IMR-90 (cell line): Measurements from ENCODE around the gene ARAP3. TPM values are rescaled to one million over a fixed set of nuclear protein-coding genes. Genes with fewer than 3 reads are reported as not detected.
A peak's percentile ranks its signal among the peaks of the same experiment; 100 is the strongest.

Experiments
- ATAC-seq: fragments of 200-7000 bp; cut with Tn5 transposase; 2 replicates; pipeline ENCODE4 v1.9.1; 2020; ENCODE audit warnings: low read depth, mild to moderate bottlenecking, moderate library complexity
- Bru-seq: library from RNA; stranded (reverse); fragments of 400-500 nt; gene quantifications from one replicate; lab custom pipeline; 2021; lab: Mats Ljungman, UMichigan
- BruChase-seq, 2 experiments: library from RNA; stranded (reverse); fragments of 400-500 nt; gene quantifications; one replicate each; lab custom pipeline; 2021; lab: Mats Ljungman, UMichigan
- BruUV-seq: library from RNA; stranded (reverse); fragments of 400-500 nt; replicated peaks from 2 replicates; lab custom pipeline; 2021; lab: Mats Ljungman, UMichigan
- CTCF ChIA-PET: fragments of 300-600 bp; formaldehyde crosslinking; extraction: SDS; loops from one replicate; lab custom pipeline; 2021; ENCODE audit warnings: antibody characterized with exemption; lab: Yijun Ruan, JAX
- POLR2A ChIA-PET: fragments of 300-600 bp; sonication (Branson Sonifier 250); formaldehyde crosslinking; loops from one replicate; lab custom pipeline; 2022; ENCODE audit warnings: antibody characterized with exemption; ENCODE audit not compliant: unreplicated experiment; lab: Charles Lee
- DNase-seq: peaks from one replicate; pipeline ENCODE4 v3.0.0; 2013
- H2AFZ ChIP-seq: replicated peaks from 2 replicates; pipeline ENCODE3; 2013; ENCODE audit warnings: low read length, mild to moderate bottlenecking; ENCODE audit not compliant: poor library complexity
- H2AK5ac ChIP-seq: 2 replicates; pipeline ENCODE4 v1.6.1; 2013; ENCODE audit warnings: low read depth, low read length, inconsistent platforms
- H2AK9ac ChIP-seq: replicated peaks from 2 replicates; pipeline ENCODE3; 2013; ENCODE audit warnings: mild to moderate bottlenecking, low read depth, low read length, moderate library complexity; ENCODE audit not compliant: poor library complexity
- H2BK120ac ChIP-seq: 2 replicates; pipeline ENCODE4 v1.6.1; 2013; ENCODE audit warnings: low read depth, low read length, inconsistent platforms
- H2BK15ac ChIP-seq: 3 replicates; pipeline ENCODE4 v1.6.1; 2013; ENCODE audit warnings: low read depth, low read length, inconsistent platforms
- H2BK20ac ChIP-seq: 2 replicates; pipeline ENCODE4 v1.6.1; 2013; ENCODE audit warnings: low read depth, mild to moderate bottlenecking, inconsistent platforms, low read length, moderate library complexity
- H2BK5ac ChIP-seq: 2 replicates; pipeline ENCODE4 v1.6.1; 2013; ENCODE audit warnings: mild to moderate bottlenecking, low read depth, low read length, inconsistent platforms; ENCODE audit not compliant: poor library complexity, severe bottlenecking
- H3K14ac ChIP-seq: replicated peaks from 2 replicates; pipeline ENCODE4 v1.6.1; 2013; ENCODE audit warnings: low read depth, low read length, inconsistent platforms
- H3K18ac ChIP-seq: 2 replicates; pipeline ENCODE4 v1.6.1; 2013; ENCODE audit warnings: low read depth, low read length, control low read depth
- H3K23ac ChIP-seq: 2 replicates; pipeline ENCODE4 v1.6.1; 2013; ENCODE audit warnings: low read depth, low read length, inconsistent platforms
- H3K27ac ChIP-seq: 2 replicates; pipeline ENCODE4 v1.5.1; 2013; ENCODE audit warnings: mild to moderate bottlenecking, control low read depth, low read length; ENCODE audit not compliant: insufficient read depth
- H3K27me3 ChIP-seq: 2 replicates; pipeline ENCODE4 v1.6.1; 2013; ENCODE audit warnings: low read length; ENCODE audit not compliant: control insufficient read depth, insufficient read depth
- H3K36me3 ChIP-seq: 2 replicates; pipeline ENCODE4 v1.6.1; 2013; ENCODE audit warnings: low read length, mixed read lengths; ENCODE audit not compliant: control insufficient read depth, insufficient read depth
- H3K4ac ChIP-seq: 2 replicates; pipeline ENCODE4 v1.6.1; 2013; ENCODE audit warnings: low read depth, low read length, inconsistent platforms
- H3K4me1 ChIP-seq: 2 replicates; pipeline ENCODE4 v1.6.1; 2013; ENCODE audit warnings: low read length, mixed read lengths; ENCODE audit not compliant: control insufficient read depth, insufficient read depth
- H3K4me2 ChIP-seq: 2 replicates; pipeline ENCODE4 v1.6.1; 2013; ENCODE audit warnings: low read depth, mild to moderate bottlenecking, control low read depth, low read length, moderate library complexity
- H3K4me3 ChIP-seq: 2 replicates; pipeline ENCODE4 v1.5.1; 2013; ENCODE audit warnings: low read depth, mild to moderate bottlenecking, control low read depth, low read length, moderate library complexity; ENCODE audit not compliant: insufficient read depth
- H3K56ac ChIP-seq: 2 replicates; pipeline ENCODE4 v1.6.1; 2013; ENCODE audit warnings: low read length, inconsistent platforms; ENCODE audit not compliant: insufficient read depth; ENCODE audit errors: extremely low read depth
- H3K79me1 ChIP-seq, 2 experiments: 2 replicates each; pipeline ENCODE4 v1.6.1; 2013; ENCODE audit warnings: low read length in 2 of 2, inconsistent platforms in 1 of 2, low read depth in 1 of 2
- H3K9ac ChIP-seq: 2 replicates; pipeline ENCODE4 v1.6.1; 2013; ENCODE audit warnings: low read depth, low read length, control low read depth
- H3K9me1 ChIP-seq: 2 replicates; pipeline ENCODE4 v1.6.1; 2013; ENCODE audit warnings: low read length, inconsistent platforms; ENCODE audit not compliant: insufficient read depth
- H3K9me3 ChIP-seq: 2 replicates; pipeline ENCODE4 v1.6.1; 2013; ENCODE audit warnings: low read length; ENCODE audit not compliant: control insufficient read depth, insufficient read depth
- H4K20me1 ChIP-seq: 2 replicates; pipeline ENCODE4 v1.6.1; 2013; ENCODE audit warnings: low read length, inconsistent platforms; ENCODE audit not compliant: insufficient read depth
- H4K5ac ChIP-seq: 2 replicates; pipeline ENCODE4 v1.6.1; 2013; ENCODE audit warnings: mild to moderate bottlenecking, low read depth, low read length, control low read depth
- H4K8ac ChIP-seq, 2 experiments: 2 replicates each; pipeline ENCODE4 v1.6.1; 2013; ENCODE audit warnings: low read depth in 2 of 2, low read length in 2 of 2, control low read depth in 1 of 2, inconsistent platforms in 1 of 2
- H4K91ac ChIP-seq: 2 replicates; pipeline ENCODE4 v1.6.1; 2013; ENCODE audit warnings: low read depth, low read length, inconsistent platforms; ENCODE audit not compliant: insufficient read depth
- FOS ChIP-seq: fragments of 150-350 bp; IDR thresholded peaks from 2 replicates; pipeline ENCODE4 v1.6.1; 2016; ENCODE audit warnings: low read depth, low read length
- POLR2A ChIP-seq: IDR thresholded peaks from 2 replicates; pipeline ENCODE4 v1.6.1; 2012; ENCODE audit warnings: mild to moderate bottlenecking, low read depth, low read length
- RCOR1 ChIP-seq: IDR thresholded peaks from 2 replicates; pipeline ENCODE4 v1.6.1; 2012; ENCODE audit warnings: mild to moderate bottlenecking, low read length, improper control_type of control experiment; ENCODE audit not compliant: insufficient replicate concordance
- WGBS, 2 experiments: methylation state at CpG; one replicate each; pipeline versions ENCODE4 v1.1.5 to v1.1.7; 2013; ENCODE audit warnings: missing lambda C conversion rate in 2 of 2; ENCODE audit not compliant: insufficient read length in 1 of 2; ENCODE audit errors: extremely low coverage in 2 of 2; 5-methylcytosine and 5-hydroxymethylcytosine counted together
- dilution Hi-C: fragments of 300-500 bp; cut with HindIII; formaldehyde crosslinking; loops from one replicate; pipeline ENCODE4 v1.14.3; 2018; ENCODE audit warnings: low sequenced_read_pairs; ENCODE audit not compliant: unreplicated experiment
- in situ Hi-C: fragments of 300-500 bp; cut with MboI; formaldehyde crosslinking; loops from 3 replicates; pipeline ENCODE4 v1.14.3; 2019; ENCODE audit warnings: low sequenced_read_pairs, inconsistent platforms, mixed read lengths
- intact Hi-C: fragments of 100-400 bp; cut with micrococcal nuclease; formaldehyde crosslinking; loops from 2 replicates; pipeline ENCODE4 v1.10.0; 2022
- long read RNA-seq: library from polyadenylated mRNA; unstranded; transcript quantifications from one replicate; pipeline ENCODE4 v2.0.0, GENCODE V29; 2021; ENCODE audit not compliant: unreplicated experiment
- polyA plus RNA-seq, 3 experiments: library from polyadenylated mRNA; depleted of rRNA; stranded (reverse); fragments of >200 nt; gene quantifications; 2 replicates each; pipeline ENCODE4 v1.2.3, GENCODE V29; 2012; ENCODE audit warnings: low replicate concordance in 1 of 3
- total RNA-seq: library from RNA; depleted of rRNA; stranded (reverse); fragments of >200 nt; gene quantifications from 2 replicates; pipeline ENCODE4 v1.2.3, GENCODE V29; 2012; rRNA removed
- TF ChIP-seq, protein P1 (sequence below): conservative IDR thresholded peaks from 2 replicates; pipeline ENCODE4 v1.5.1; 2012; ENCODE audit warnings: mild to moderate bottlenecking, low read depth, low read length, improper control_type of control experiment
- TF ChIP-seq, protein P2 (sequence below): fragments of 150-350 bp; IDR thresholded peaks from 2 replicates; pipeline ENCODE4 v1.6.1; 2016; ENCODE audit warnings: low read depth, mild to moderate bottlenecking, low read length, moderate library complexity, borderline replicate concordance

Gene ARAP3, protein sequence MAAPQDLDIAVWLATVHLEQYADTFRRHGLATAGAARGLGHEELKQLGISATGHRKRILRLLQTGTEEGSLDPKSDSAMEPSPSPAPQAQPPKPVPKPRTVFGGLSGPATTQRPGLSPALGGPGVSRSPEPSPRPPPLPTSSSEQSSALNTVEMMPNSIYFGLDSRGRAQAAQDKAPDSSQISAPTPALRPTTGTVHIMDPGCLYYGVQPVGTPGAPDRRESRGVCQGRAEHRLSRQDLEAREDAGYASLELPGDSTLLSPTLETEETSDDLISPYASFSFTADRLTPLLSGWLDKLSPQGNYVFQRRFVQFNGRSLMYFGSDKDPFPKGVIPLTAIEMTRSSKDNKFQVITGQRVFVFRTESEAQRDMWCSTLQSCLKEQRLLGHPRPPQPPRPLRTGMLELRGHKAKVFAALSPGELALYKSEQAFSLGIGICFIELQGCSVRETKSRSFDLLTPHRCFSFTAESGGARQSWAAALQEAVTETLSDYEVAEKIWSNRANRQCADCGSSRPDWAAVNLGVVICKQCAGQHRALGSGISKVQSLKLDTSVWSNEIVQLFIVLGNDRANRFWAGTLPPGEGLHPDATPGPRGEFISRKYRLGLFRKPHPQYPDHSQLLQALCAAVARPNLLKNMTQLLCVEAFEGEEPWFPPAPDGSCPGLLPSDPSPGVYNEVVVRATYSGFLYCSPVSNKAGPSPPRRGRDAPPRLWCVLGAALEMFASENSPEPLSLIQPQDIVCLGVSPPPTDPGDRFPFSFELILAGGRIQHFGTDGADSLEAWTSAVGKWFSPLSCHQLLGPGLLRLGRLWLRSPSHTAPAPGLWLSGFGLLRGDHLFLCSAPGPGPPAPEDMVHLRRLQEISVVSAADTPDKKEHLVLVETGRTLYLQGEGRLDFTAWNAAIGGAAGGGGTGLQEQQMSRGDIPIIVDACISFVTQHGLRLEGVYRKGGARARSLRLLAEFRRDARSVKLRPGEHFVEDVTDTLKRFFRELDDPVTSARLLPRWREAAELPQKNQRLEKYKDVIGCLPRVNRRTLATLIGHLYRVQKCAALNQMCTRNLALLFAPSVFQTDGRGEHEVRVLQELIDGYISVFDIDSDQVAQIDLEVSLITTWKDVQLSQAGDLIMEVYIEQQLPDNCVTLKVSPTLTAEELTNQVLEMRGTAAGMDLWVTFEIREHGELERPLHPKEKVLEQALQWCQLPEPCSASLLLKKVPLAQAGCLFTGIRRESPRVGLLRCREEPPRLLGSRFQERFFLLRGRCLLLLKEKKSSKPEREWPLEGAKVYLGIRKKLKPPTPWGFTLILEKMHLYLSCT (N-terminal part only)
- total RNA-seq (1.4 and 2.2 TPM in 2 replicates), polyA plus RNA-seq (2012; rRNA removed) (6.6 and 6.9 TPM in 2 replicates), Bru-seq, nascent RNA (percentile 55 among the genes with signal in this experiment), BruChase-seq, experiment 1, labeled RNA remaining after a 6-hour chase (percentile 58 among the genes with signal in this experiment), BruChase-seq, experiment 2, labeled RNA remaining after a 2-hour chase (percentile 60 among the genes with signal in this experiment)
- polyA plus RNA-seq (2012; cell fraction: cytosol; rRNA removed): 3.8 and 4.4 TPM in 2 replicates
- 24.9 and 36.4 TPM in 2 replicates for polyA plus RNA-seq (2012; cell fraction: nucleus; rRNA removed; ENCODE audit: low replicate concordance)
- long read RNA-seq, partial matches to known transcripts: 5 of 5 reads
- long read RNA-seq, other reads (novel, unspliced or antisense): 0 of 5 reads

DNA sequence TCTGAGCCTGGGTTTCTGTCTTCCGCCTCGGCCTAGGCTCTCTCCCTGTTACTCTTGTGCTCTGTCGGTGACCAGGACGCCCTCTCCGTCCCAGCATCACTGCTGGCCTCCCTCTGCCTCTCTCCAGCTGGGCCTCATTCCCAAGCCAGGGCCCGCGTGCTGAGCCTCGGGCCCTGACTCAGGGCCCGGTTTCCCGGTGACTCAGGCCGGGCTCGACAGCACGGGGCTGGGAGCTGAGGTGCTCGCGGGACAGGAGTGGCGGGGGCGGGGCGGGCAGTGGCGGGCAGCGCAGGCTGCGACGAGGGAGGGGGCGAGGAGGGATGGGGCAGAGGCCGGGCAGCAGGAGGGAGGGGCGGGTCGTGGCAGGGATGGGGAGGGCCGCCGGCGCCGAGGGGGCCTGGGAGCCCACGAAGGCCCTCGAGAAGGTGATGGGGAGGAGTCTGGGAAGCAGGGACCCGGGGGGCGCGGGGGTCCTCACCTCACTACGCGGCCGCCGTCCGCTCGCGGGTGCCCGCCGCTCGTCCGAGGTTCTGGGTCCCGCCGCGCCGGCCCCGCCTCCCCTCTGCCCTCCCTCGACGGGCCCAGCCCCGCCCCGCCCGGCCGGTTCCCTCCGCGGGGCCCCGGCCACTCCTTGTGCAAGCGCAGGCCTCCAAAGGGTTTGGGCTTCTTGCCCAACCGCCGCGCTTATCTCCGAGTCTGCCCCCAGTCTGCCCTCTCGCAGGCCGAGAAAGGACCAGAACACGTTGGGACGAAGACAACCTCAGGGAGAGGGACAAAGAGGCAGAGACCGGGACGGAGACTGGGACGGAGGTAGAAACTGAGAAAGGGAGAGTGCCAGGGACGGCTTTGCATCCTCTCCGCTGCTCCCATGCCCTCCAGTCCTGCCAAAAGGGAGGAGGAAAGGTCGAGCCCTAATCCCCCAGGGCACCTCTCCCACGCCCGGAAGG is at the start of gene ARAP3:
TSS of gene ARAP3 (minus strand) at position 536 of the 947 bp plus-strand sequence. CDS start 1,744 bp downstream, outside the sequence.
- ATAC-seq: peak; percentile 93
- Histone ChIP-seq H2AK5ac (peak within 1 kb of the TSS; percentile 95), H3K9ac (peak within 1 kb of the TSS; percentile 73), H3K79me1 (peaks cover 12 to 25% of the 10 kb centered on the region in 2 experiments), H2BK15ac (peak within 1 kb of the TSS; percentile 81; the same call in 2 of the 3 replicates), H4K91ac (peak within 1 kb of the TSS; percentile 80), H3K23ac (peak within 1 kb of the TSS; percentile 99), H2BK120ac (peak within 1 kb of the TSS; percentile 94), H4K5ac (peak within 1 kb of the TSS; percentile 91), H2AK9ac (peak within 1 kb of the TSS; percentile 99), H3K56ac (peak within 1 kb of the TSS; percentile 86), H2BK20ac (peak within 1 kb of the TSS; percentile 75), H3K4me3 (peak within 1 kb of the TSS; percentile 39), H3K4ac (peak within 1 kb of the TSS; percentile 97), H4K20me1 (no peaks in the 10 kb centered on the region), H2BK5ac (peak within 1 kb of the TSS; percentile 87), H3K18ac (peak within 1 kb of the TSS; percentile 59), H4K8ac (peak within 1 kb of the TSS; percentile 96 to 97), H3K9me3 (no peaks in the 10 kb centered on the region), H3K4me2 (peak within 1 kb of the TSS; percentile 82), H3K27ac (peak within 1 kb of the TSS; percentile 56), H3K9me1 (peaks cover 21% of the 10 kb centered on the region), H3K27me3 (no peaks in the 10 kb centered on the region; the same call in 1 of the 2 replicates), H3K4me1 (peaks cover 18% of the 10 kb centered on the region), H3K36me3 (peaks cover 5% of the 10 kb centered on the region), H2AFZ (peak within 1 kb of the TSS; percentile 85), H3K14ac (peak within 1 kb of the TSS; percentile 100)
- in situ Hi-C loops: loop anchor here (25.0 kb wide), 1 partner anchor 430 kb away; the partner anchor contains the start of gene NDFIP1
- BruUV-seq: no TSS peak
- ChIA-PET POLR2A (no interaction called here), CTCF (interaction anchor here (0.6 to 1.3 kb wide), 4 partner anchors 10 to 740 kb away, joined by 3 to 4 read pairs (median 3); no protein-coding TSS in a partner anchor)
- DNase-seq: peak; percentile 89
- dilution Hi-C loops: no loop called here
- intact Hi-C loops: no loop called here
- 2% methylated on average over 36 of the region's 77 CpGs; no CpG with 5 or more reads in 1 of the 2 experiments for WGBS, 2 experiments
- peak; percentile 78; the same call in 1 of the 2 replicates for TF ChIP-seq POLR2A
- TF ChIP-seq, protein P1, sequence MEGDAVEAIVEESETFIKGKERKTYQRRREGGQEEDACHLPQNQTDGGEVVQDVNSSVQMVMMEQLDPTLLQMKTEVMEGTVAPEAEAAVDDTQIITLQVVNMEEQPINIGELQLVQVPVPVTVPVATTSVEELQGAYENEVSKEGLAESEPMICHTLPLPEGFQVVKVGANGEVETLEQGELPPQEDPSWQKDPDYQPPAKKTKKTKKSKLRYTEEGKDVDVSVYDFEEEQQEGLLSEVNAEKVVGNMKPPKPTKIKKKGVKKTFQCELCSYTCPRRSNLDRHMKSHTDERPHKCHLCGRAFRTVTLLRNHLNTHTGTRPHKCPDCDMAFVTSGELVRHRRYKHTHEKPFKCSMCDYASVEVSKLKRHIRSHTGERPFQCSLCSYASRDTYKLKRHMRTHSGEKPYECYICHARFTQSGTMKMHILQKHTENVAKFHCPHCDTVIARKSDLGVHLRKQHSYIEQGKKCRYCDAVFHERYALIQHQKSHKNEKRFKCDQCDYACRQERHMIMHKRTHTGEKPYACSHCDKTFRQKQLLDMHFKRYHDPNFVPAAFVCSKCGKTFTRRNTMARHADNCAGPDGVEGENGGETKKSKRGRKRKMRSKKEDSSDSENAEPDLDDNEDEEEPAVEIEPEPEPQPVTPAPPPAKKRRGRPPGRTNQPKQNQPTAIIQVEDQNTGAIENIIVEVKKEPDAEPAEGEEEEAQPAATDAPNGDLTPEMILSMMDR: no peak
- peak; percentile 84 for TF ChIP-seq FOS
- TF ChIP-seq, protein P2, sequence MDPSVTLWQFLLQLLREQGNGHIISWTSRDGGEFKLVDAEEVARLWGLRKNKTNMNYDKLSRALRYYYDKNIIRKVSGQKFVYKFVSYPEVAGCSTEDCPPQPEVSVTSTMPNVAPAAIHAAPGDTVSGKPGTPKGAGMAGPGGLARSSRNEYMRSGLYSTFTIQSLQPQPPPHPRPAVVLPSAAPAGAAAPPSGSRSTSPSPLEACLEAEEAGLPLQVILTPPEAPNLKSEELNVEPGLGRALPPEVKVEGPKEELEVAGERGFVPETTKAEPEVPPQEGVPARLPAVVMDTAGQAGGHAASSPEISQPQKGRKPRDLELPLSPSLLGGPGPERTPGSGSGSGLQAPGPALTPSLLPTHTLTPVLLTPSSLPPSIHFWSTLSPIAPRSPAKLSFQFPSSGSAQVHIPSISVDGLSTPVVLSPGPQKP: no peak
- TF ChIP-seq RCOR1: no peak
